Hair follicular keratinocyte (primary cell): ENCODE results near the gene ARL4C. TPM values are rescaled to one million over a fixed set of nuclear protein-coding genes. Genes with fewer than 3 reads are reported as not detected.

Experiments used
- total RNA-seq: library from RNA; depleted of rRNA; stranded (reverse); fragments of >200 nt; gene quantifications from 2 replicates; pipeline ENCODE4 v1.2.3, GENCODE V29; 2015

The ARL4C gene, protein sequence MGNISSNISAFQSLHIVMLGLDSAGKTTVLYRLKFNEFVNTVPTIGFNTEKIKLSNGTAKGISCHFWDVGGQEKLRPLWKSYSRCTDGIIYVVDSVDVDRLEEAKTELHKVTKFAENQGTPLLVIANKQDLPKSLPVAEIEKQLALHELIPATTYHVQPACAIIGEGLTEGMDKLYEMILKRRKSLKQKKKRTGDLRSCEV
- total RNA-seq: 58.9 and 66.8 TPM in 2 replicates

DNA sequence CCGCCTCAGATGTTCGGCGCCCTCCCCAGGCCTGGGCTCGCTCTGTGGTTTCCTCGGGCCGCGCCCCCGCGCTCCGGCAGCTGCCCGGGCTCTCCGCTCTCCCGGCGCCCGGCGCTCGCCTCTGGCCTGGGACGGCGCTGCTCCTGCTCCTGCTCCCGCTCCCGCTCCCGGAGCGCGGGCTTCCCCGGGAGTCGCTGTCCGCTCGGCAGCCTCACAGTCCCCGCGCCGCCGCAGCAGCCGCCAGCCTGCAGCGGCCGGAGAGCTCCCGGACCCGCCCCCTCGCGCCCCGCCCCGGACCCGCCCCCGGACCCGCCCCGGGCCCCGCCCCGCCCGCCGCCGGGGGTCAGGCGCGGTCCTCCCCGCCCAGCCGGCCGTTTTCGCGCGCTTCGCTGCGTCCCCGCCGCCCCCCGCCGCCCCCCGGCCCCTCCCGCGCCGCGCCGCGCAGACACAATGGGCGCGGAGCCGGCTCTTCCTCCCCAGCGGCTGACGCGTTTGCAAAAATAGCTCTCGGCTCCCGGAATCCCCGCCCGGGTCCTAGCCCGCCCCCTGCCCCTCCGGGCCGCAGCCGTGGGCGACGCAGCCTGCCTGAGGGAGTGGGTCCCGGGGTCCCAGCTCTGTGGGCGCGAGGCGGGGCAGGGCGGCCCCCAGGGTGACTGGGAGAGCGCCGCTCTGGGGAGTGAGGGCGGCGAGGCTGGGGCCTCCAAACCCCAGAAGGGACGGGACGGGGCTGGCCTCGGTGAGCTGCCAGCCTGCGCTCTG, at the start of gene ARL4C:
ARL4C (minus strand) TSS at position 247 of the 759 bp plus-strand sequence. CDS start 495 bp downstream, outside the sequence.

